ENCODE data around the gene GLG1.
"Not testable (repeated sequence)": the region's sequence is repeated elsewhere in the genome, so short reads cannot be mapped to it uniquely, and the experiment has no call there.

The GLG1 gene

GRCh38 chr16:74606521-74607309 is at the start of gene GLG1:
Gene GLG1, minus strand, starts transcription at chr16:74607114. Its CDS starts 20 bp downstream, at chr16:74607094.
- H3K27ac ChIP-seq: peak within 1 kb of the TSS; percentile 77 to 98 (median 94)
- peak within 1 kb of the TSS; percentile 85 to 100 (median 90) for H3K4me3 ChIP-seq

- Histone ChIP-seq H3K27ac (peak overlapping the region in 1 of 21 experiments; percentile 13), H3K4me3 (no peak overlapping the region)
These were observed 47.7 kb upstream of the GLG1 start for GRCh38 chr16:74654536-74655050.

GRCh38 chr16:74652883-74653282 is 46.0 kb upstream of the GLG1 start:
- H3K4me3 ChIP-seq, H3K27ac ChIP-seq: not testable (repeated sequence)

- H3K27ac ChIP-seq: peak overlapping the region in 1 of 21 experiments; percentile 16
- no peak overlapping the region for H3K4me3 ChIP-seq
These were observed 45.3 kb upstream of the GLG1 start for GRCh38 chr16:74652249-74652648.

- Histone ChIP-seq H3K27ac (peak overlapping the region in 1 of 21 experiments; percentile 16), H3K4me3 (no peak overlapping the region)
These were observed 44.9 kb upstream of the GLG1 start for GRCh38 chr16:74651841-74652240.

- H3K4me3 ChIP-seq: no peak overlapping the region
- no peak overlapping the region for H3K27ac ChIP-seq
These were observed 44.2 kb upstream of the GLG1 start for GRCh38 chr16:74650966-74651567.

- H3K27ac ChIP-seq: no peak overlapping the region
- no peak overlapping the region for H3K4me3 ChIP-seq
These were observed 43.1 kb upstream of the GLG1 start for GRCh38 chr16:74649839-74650504.

GRCh38 chr16:74641969-74642368 is 35.1 kb upstream of the GLG1 start:
- Histone ChIP-seq H3K27ac (no peak overlapping the region), H3K4me3 (no peak overlapping the region)

- no peak overlapping the region for H3K4me3 ChIP-seq
- no peak overlapping the region for H3K27ac ChIP-seq
These were observed 31.0 kb upstream of the GLG1 start for GRCh38 chr16:74637742-74638453.

- Histone ChIP-seq H3K4me3 (no peak overlapping the region), H3K27ac (no peak overlapping the region)
These were observed 28.4 kb upstream of the GLG1 start for GRCh38 chr16:74635303-74635702.

GRCh38 chr16:74633686-74634085 is 26.8 kb upstream of the GLG1 start:
- no peak overlapping the region for H3K27ac ChIP-seq
- no peak overlapping the region for H3K4me3 ChIP-seq

- Histone ChIP-seq H3K4me3 (no peak overlapping the region), H3K27ac (peak overlapping the region in 1 of 21 experiments; percentile 3)
These were observed 20.7 kb upstream of the GLG1 start for GRCh38 chr16:74627506-74628220.

GRCh38 chr16:74626741-74627416 is 20.0 kb upstream of the GLG1 start:
- Histone ChIP-seq H3K27ac (no peak overlapping the region), H3K4me3 (no peak overlapping the region)

GRCh38 chr16:74625500-74626350 is 18.8 kb upstream of the GLG1 start:
- H3K27ac ChIP-seq: no peak overlapping the region
- no peak overlapping the region for H3K4me3 ChIP-seq

- Histone ChIP-seq H3K4me3 (no peak overlapping the region), H3K27ac (no peak overlapping the region)
These were observed 16.9 kb upstream of the GLG1 start for GRCh38 chr16:74623839-74624235.

GRCh38 chr16:74623214-74623838 is 16.4 kb upstream of the GLG1 start:
- H3K4me3 ChIP-seq: no peak overlapping the region

GRCh38 chr16:74622005-74622404 is 15.1 kb upstream of the GLG1 start:
- no peak overlapping the region for H3K27ac ChIP-seq
- H3K4me3 ChIP-seq: no peak overlapping the region

More at GRCh38 chr16:74623214-74623838, 16.4 kb upstream of the GLG1 start:
- no peak overlapping the region for H3K27ac ChIP-seq
